NOMO-1 treated with dmso at 0.1 percent for 144 hours (cell line): ENCODE results near the gene TMEM138.

Source experiments
- DNase-seq: peaks from one replicate; lab custom pipeline; 2025; ENCODE audit not compliant: unreplicated experiment; lab: John Stamatoyannopoulos, UW

Gene TMEM138

DNA sequence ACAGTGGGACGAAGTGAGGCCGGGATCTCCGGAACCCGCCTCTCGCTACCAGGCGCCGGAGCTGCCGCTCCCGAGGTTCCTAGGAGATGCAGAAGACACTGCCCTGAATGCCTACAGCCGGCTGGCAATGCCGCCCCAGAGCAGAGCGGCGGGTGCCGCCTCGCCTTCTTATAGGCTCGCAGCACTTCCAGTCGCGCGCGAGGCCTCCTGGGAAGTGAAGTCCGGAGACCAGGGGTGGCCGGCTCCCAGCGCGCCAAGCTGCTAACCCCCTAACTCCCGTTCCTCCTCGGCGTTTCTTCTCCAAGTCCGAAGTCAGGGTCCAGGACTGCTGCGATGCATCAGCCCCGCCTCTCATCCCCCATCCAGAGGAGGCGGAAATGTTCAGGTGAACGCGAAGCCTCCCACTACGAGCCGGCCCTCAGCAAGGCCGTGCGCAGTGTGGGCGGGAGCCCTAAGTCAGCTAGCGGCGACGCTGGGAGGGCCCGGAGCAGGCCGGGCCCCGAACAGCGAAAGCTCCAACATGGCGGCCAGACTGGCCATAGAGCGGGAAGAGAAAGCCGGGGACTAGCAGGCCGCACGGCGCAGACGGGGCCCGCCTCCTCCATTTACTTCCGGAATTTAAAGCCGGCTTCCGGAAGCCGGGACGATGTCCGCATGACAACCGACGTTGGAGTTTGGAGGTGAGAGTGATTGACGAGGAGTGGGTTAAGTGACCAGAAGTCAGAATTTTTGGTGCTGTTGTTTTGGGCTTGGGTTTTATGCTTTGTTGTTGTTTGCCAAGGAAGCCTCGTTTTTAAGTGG lies at the start of gene TMEM138, which contains the start of gene CYB561A3:
TSS of gene TMEM138 (plus strand) at position 634 of the 801 bp plus-strand sequence. CDS start 2,017 bp downstream, outside the sequence.
TSS of gene CYB561A3 (minus strand) at position 142 of the 801 bp plus-strand sequence. CDS start 5,169 bp downstream, outside the sequence.
- DNase-seq: peak; percentile 94

- DNase-seq: no peak
Observed at GRCh38 chr11:61315260-61315659, 46.9 kb upstream of the TMEM138 start.

DNA sequence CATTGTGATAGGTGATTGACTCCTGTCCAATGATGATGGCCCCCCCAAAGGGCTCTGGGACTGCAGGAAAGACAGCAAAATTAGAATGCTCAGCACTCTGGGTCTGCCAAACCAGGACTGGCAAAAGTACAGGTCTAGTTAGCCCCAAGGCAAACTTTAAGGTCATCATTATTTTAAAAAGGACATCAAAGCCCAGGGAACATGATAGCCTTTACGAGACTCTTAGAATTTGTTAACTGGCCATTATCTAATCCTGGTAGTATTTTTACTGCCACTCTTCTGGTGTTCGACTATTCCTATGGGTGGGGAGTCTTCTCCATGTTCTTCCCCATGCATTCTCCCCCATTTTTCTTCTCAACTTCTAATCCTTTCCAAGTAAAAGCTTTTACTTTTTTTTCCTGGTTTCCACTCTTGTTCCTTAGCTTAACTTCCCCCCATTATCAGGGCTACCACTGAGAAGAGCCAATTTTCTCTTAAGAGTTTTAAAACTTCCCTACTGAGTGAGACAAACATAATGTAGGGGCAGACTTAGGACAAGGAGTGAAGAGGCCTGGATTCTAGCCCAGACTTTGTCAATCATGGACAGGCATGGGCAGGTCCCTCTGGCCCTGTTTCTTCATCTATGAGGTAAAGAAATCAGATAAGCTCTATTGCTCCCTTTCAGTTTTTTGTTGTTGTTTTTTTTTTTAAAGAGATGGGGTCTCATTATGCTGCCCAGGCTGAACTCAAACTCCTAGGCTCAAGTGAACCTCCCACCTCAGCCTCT lies 36.3 kb upstream of the TMEM138 start:
- DNase-seq: no peak

- no peak for DNase-seq
Observed at GRCh38 chr11:61327669-61328071, 34.5 kb upstream of the TMEM138 start.

DNA sequence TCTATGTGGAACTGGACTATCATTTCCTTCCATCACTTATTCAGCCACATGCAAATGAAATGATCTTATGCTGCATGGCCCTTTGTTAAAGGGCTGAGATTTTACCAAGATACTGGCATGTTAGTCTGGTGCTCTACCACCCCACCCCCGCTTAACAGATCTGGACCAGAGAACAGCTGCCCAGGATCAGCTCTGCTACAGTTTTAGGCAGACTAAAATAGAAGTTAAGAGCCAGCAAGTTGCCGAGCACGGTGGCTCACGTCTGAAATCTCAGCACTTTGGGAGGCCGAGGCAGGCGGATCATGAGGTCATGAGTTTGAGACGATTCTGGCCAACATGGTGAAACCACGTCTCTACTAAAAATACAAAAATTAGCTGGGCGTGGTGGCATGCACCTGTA lies 33.8 kb upstream of the TMEM138 start:
- no peak for DNase-seq

DNA sequence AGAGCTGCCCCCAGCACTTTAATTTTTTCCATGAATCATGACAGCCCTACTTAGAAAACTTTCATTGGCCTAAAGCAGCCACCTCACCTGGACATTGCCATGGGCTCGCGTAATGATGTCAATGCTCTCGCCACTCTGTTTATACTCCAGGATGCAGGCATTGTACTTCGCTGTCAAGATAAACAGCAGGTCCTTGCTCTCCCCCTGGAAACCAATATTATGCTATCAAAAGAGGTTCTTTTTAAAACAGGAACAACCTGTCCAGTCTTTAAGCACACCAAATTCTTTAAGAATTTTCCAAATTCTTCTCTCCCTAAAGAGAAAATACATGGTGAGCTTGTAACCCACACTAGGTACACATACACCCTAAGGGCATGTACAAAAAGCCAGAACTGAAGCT lies 32.3 kb upstream of the TMEM138 start:
- DNase-seq: no peak

GRCh38 chr11:61331651-61332050 lies 30.5 kb upstream of the TMEM138 start:
- DNase-seq: peak; percentile 71

GRCh38 chr11:61332281-61332796 lies 29.8 kb upstream of the TMEM138 start:
- no peak for DNase-seq

GRCh38 chr11:61332797-61333549 lies 29.2 kb upstream of the TMEM138 start, which contains the start of the genes DDB1 and TKFC:
Gene DDB1, minus strand, starts transcription at chr11:61333105. Its CDS starts 137 bp downstream, at chr11:61332968.
Gene TKFC, plus strand, starts transcription at chr11:61333228. Its CDS starts 1,501 bp downstream, at chr11:61334729.
- peak; percentile 92 for DNase-seq

DNA sequence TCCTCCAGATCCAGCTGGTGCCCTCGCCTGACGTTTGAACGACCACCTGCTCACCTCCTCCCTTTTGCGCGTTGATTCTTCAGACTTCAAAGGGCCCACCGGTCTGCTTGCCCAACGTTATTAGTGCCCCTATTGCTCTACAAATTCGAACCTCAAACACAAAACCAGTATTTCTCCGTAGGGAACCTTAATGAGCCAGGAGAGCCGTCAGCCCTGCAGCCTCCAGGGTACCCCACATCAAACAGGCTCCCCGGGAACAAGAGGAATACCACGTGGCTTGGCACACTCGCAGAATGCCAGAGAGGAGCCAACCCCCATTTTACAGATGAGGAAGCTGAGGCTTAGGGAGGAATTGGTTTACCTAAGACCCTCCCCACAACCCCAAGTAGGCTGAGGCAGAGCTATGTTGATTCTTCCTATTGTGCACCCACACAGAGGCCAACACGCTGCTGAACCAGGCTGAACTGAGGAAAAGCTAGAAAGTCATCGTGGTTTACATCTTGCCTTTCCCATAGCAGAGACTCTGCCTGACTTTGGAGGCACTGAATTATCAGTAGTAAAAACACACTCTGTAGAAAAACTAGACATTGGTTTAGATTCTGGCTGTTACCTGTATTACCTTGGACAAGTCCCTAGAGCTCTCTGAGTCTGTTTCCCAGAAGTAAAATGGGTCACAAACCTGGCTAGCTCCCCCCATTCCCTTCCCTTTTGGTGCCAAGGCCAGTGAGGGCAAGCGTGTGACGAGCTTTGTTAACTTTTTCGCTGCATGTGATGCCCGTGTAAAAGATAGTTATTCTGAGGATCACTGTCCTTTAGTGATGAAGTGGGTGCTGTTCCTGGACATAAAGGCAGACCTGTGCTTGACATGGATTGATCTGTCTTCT lies 28.4 kb upstream of the TMEM138 start:
- DNase-seq: peak; percentile 22

DNA sequence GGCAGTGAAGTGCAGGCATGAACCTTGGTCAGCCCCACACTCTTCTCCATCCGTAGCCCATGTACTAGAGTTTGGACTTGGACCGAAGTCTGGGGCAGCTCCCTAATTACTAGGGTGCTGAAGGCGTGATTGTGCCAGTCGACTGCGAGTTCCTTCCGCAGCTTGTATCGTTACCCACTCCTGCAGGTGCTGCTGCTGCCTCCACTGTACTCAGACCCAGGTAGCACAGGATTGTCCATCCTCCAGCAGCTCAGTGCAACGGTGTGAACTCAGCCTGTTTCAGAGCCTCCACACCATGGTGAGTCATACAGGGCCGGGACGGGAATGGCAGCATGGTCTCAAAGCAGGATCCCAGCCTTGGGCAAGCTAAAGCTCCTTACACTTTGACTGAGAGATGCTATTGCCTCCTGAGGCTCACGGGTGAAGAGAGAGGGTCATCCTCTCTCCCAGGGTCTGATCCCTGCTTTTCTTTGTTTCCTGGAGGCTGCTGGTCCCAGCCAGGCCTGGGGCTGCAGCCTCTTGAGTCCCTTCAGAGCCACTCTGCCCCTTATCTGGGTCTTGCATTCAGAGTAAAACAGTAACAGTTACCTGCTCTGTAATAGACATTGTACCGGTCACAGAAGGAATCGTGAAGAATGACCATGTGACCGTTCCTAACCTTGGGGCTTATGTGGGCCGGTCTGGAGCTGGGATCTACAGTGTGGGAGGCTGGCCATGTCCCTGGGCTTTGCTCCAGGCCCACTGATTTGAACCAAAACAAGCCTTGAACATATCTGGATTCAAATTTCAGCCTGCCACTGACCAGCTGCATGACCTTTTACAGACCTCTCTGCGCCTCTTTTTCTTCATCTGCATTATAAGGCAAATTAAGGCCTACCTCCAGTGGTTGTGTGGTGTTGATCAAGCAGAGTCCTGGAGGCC lies 27.5 kb upstream of the TMEM138 start:
- no peak for DNase-seq

DNA sequence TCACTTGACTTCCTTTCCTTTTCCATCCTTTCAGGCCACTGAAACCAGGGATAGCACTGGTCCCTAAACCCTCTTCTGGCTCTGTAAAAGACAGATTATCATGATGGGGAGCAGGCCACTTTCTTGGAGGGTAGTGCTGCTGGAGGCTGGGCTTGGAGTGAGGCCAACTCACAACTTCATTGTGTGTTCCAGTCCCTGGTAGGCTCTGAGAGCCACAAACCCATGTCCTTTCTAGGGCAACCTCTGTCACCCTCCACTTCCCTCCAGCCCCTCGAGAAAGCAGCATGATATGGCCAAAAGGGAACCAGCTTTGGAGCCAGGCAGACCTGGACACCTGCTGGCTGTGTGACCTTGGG lies 26.8 kb upstream of the TMEM138 start:
- DNase-seq: no peak

GRCh38 chr11:61336171-61336935 lies 25.8 kb upstream of the TMEM138 start:
- DNase-seq: peak; percentile 65

- DNase-seq: no peak
Observed at GRCh38 chr11:61337706-61338470, 24.3 kb upstream of the TMEM138 start.

GRCh38 chr11:61338783-61339489 lies 23.2 kb upstream of the TMEM138 start:
- DNase-seq: no peak

GRCh38 chr11:61339490-61339878 lies 22.7 kb upstream of the TMEM138 start:
- no peak for DNase-seq

DNA sequence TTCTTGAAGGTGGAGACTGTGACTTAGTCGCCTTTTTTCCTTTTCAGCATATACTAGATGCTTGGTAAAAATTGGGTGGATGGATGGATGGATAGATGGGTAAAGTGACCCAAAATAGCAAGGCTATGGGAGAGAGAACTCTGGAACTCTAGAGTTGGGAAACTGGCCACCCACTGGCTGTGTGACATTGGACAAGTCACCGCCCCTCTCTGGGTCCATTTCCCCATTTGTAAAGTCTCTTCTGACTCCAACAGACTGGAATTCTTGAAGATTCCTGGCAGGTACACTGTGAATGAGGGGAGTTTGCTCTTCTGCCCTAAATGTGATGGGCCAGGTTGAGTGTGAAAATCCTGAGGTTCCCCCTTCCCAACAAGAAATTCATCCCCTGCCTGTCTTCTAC lies 21.2 kb upstream of the TMEM138 start:
- no peak for DNase-seq
